Measurements from ENCODE around the gene CCN6.
"Not testable (repeated sequence)": the region's sequence is repeated elsewhere in the genome, so short reads cannot be mapped to it uniquely, and the experiment has no call there.

Gene CCN6

DNA sequence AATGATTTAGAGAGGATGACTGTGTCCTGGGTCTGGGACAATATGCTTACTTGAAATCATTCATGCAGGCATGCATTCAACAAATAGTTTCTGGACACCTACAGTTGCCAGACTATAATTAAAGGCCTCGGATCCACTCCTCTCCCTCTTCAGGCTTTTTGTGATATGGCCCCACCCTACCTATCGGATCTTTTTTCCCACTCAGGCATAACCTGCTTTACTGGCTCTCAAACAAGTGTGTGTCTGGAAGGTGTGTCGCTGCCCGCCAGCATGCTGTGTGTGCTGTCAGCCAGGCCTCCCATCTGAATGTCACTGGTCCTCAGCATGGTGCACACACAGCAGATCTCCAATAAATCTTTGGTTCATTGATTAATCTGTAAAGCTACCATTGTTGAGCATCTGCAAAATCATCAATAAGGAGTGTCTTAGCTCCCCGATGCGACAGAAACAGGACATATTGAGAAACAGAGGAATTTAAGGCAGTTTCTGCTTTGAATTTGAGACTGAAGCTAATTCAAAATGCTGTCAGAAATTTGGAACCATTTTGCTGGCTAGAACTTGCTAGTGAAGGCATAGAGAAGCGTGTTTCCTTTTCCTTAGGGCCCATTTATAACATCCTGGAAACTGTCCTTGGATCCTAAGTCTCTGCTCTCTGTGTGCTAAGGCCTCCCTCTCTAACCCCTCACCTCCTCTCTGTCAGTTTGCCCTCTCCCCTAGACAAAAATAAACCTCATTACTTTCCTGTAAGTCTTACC is 23.5 kb upstream of the CCN6 start:
- no peak for DNase-seq

GRCh38 chr6:112030961-112031660 is 22.8 kb upstream of the CCN6 start:
- no peak for DNase-seq

- no peak for DNase-seq
Measured at GRCh38 chr6:112031960-112032359, 21.9 kb upstream of the CCN6 start.

DNA sequence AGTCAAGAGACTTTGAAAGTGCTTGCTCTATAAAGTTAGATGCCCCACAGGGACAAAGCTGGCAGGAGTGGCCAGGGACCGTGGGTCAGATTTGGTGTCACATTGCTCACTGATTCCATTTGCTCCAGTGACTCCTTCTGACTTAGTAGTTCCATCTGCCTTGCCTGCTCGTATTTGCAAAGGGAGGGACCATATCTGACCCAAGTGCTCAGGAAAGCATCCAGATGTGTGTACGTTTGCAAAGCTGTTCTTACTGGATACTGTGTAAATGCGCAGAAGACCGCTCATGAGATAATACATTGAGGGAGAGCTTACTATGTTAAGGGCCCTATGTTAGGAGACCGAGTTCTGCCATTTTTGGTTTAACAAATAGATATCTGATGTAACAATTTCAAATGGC is 21.2 kb upstream of the CCN6 start:
- DNase-seq: no peak

DNA sequence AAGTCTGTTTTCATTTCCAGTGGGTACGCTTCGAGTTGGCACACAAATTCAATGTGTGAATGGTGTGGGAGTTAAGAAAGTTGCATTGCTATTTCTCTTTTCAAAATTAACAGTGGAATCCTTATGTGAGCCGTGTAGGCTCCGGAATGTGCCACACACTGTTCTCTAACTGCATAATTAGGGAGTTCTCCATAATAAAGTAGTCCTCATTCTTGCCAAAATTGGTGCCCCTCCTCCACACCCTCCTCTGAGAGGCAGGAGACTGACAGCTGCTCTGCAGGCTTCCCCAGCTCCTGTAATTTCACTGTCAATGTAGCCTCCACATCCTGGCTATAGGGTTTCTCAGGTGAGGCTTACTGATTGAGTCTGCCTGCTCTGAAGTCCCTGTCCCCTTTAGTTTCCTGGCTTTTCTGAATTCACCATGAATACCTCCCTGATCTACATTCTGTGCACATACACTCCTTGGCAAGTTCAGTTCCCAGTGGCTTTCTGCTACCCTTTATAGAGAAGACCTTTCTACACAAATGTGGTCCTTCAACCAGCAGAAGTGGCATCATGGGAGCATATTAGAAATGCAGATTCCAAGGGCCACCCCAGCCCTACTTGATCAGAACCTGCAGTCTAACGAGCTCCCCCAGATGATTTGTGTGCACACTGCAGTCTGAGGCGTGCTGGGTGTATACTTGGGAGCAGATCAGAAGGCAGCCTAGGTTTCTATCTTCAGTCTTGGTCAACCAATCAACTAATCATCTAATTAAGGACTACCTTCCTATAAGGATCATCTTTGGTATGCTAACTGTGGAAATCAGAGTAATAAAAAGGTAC is 19.9 kb upstream of the CCN6 start:
- no peak for DNase-seq

DNA sequence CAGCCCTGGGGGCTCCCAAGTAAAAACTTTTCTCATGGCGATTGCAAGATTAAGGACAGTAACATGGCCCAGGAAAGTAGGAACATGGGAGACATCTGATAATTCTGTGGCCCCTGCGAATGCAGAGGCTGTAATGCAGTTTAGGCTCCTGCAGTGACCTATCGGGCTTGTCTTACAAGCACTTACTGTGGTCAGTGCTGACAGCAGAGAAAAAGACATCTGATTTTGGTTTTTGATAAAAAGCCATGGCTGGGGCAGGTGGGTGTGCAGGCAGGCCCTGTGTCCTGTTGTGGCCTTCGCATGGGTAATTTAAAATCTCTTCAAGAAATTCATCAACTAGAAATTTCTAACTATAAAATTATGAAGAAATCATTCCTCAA is 19.3 kb upstream of the CCN6 start:
- no peak for DNase-seq

GRCh38 chr6:112036088-112036637 is 17.7 kb upstream of the CCN6 start:
- DNase-seq: no peak

- no peak for DNase-seq
Measured at GRCh38 chr6:112037783-112038216, 16.1 kb upstream of the CCN6 start.

DNA sequence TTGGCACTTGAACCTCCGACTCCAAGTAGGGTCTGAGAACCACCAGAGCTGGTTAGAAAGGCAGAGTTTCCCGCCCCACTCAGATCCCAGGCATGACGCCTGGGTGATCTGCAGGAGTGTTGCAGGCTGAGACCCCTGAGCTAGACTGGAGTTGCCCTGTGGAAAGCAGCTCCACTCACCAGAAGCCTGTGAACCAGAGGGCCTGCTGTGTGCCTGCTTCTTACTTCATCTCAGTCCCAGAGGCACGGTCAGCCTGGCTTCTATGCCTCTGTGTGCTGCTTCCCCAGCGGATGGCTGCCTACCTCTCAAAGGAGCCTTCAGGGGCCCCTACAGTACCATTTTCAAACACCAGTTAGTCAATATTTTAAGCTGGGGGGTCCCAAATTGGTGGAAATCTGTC is 15.6 kb upstream of the CCN6 start:
- no peak for DNase-seq

DNA sequence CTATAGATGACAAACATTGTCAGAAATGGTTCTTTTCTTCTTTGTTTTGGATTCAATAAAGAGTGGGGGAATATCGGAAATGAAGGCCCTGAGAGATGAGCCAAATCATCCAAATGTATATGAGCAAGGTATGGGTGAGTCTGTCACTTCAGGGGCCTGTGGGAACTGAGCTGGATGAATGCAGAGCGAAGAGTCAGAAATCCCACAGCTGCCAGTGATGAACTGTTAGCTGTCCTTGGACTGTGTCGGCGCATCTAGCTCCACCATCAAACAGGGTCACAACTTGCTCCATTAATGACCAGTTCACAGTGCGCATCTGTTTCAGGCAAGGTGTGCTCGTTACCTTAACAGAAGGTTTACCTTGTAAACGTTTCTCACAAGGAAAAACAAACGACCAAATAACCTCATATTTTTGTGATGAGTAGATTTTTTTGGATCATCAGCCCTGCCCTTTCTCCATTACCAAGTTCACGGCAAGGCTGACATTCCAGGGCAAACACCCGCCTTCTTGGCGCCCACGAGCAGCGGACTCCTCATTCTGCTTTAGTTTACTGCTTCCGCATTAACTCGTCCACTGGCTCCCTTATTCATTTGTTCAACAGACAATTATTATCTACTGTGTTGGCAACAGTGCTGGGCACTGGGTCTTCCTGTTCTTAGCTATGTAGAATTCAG is 15.0 kb upstream of the CCN6 start:
- DNase-seq: no peak

DNA sequence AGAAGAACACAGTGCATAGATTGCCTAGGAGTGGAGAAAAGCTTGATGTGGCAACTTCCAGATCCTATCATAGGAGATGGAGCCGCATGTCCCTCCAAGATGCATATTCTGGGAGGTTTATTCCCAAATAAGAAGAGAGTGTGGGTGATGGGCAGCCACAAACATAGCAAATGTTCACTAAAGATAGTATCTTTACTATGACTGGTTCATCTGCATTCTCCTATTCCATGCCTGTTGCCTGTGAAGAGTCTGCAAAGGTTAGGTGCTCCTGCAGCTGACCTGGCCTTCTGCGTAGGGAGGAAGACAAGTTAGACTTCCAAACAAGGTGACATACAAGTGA is 14.5 kb upstream of the CCN6 start:
- no peak for DNase-seq

- no peak for DNase-seq
Measured at GRCh38 chr6:112040956-112041355, 12.9 kb upstream of the CCN6 start.

GRCh38 chr6:112041535-112041934 is 12.4 kb upstream of the CCN6 start:
- no peak for DNase-seq

DNA sequence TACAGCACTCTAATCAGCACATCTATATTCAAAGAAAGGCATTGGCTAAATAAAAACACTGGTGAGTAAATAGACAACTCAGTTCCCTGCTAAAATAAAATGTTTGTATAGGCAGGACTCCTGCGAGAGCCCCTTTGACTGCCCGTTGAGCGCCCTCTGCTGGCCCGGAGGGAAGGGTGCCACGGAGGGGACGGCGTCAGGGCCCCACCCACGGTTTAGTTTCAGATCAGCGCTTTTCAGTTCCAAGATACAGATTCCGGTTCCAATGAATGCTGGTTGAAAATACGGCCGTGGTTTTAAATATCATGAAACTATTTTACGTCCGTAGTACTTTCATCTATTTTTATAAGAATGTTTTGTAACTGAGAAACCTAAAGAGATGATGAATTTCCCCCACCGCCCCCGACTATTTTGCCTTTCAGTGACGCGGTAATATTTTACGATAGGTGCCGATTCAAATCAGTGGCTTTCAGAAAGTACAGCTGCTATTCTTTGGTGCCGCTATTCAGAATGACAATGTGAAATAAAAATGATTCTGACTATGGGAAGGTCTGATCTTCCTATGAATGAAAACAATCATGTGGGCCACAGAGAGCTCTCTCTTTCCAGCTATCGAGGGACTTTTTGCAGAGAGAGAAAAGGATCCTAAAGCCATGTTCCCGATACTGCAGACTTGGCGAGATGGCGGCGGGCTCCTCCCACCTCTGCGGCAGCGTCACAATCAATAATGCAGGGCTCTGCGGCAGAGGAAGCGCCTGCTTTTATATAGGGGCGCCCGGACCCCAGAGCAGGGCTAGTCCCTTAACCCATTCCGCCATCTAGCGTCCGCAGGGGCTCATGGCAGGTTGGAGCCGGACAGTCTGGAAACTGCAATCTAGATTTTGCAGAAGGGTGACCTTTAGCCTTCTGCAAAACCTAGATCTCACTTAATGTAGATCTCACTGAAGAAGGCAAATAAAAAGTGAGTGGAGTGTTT is 10.6 kb upstream of the CCN6 start:
- DNase-seq: peak; percentile 98

- DNase-seq: no peak
Measured at GRCh38 chr6:112044196-112044595, 9.7 kb upstream of the CCN6 start.

DNA sequence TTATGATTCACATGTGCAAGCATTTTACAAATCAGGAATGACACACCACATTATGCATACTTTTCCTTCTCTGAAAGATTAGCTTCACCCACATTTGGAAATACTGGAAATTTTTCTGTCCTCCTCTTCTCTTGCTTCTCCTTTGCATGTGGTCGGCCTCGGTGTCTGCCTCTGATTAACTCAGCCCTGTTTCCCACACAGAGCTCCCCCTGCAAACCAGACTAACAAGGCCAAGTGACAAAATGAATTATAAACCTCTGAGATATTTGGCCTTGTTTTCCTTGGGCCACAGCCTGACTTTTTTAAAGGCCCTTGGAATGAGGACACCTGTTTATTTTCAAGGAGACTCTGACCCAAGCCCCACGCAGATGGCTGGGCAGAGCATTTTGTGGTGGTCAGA is 9.0 kb upstream of the CCN6 start:
- no peak for DNase-seq

DNA sequence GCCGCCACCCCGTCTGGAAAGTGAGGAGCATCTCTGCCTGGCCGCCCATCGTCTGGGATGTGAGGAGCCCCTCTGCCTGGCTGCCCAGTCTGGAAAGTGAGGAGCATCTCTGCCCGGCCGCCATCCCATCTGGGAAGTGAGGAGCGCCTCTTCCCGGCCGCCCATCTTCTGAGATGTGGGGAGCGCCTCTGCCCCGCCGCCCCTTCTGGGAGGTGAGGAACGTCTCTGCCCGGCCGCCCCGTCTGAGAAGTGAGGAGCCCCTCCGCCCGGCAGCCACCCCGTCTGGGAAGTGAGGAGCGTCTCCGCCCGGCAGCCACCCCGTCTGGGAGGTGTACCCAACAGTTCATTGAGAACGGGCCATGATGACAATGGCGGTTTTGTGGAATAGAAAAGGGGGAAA is 6.4 kb upstream of the CCN6 start:
- DNase-seq: not testable (repeated sequence)

DNA sequence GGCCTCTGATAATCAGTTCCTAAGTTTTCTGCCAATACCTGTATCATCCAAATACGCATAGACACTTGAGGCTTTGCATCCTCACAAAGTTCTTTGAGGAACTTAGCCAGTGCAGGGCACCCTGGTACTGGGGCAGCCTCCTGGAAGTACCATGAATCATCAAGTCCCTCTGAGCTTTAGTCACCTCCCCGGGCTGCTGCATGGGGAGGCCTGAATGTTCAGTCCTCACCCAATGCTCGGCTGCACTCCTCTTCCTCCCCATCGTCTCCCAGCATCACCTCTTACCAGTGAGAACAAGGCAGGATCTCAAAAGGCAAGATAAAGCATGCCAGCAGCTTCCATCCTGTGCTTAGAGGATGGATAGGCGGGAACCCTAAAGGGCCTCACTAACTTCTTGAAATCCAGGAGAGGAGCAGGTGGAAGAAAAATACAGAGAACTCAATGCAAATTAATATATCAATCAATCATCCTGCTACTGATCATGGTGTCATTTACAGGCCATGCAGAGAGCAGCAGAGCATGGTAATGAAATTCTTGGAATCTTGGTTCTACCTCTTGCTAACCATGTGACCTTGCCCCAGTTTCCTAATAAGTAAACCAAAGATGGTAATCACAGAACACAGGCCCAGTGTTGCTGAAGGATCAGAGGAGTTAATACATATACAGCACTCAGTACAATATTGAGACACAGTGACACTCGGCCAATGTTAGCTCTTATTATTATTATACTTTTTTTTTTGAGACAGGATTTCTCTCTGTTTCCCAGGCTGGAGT is 4.7 kb upstream of the CCN6 start:
- no peak for DNase-seq

DNA sequence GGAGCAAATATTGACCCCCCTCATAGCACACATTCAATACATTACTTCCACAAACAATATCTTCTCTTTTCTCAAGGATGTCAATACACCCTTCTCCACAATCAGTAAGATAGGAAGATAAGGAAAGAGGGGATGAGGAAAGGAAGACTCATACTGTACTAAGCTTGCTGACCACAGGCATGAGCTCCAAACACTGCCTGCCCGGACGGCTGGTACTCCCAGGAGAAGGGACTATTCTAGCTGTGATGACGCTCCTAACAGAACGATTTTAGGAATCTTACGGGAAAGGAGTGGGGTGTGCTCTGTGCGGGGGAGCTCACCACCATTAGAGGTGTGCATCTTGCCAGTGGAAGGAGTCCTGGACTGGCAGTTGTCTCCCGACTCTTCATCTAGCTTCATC is 3.9 kb upstream of the CCN6 start:
- no peak for DNase-seq

DNA sequence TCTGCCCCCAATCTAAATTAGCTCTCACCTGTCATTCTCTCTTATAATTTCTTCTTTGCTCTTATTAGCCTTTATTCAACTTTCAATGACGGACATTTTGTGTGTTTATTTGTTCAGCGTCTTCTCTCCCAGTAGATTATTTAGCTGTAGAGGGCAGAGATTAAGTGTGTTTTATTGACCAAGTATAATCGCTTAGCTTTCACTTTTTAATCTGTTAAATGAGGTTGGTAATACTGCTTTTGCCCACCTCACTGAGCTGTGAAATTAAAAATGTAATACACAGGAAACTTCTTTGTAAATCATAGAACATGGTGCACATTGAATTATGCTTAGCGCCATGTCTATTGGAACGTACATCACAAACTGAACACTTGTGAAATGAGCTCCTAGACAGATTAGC is 3.5 kb upstream of the CCN6 start:
- DNase-seq: no peak

DNA sequence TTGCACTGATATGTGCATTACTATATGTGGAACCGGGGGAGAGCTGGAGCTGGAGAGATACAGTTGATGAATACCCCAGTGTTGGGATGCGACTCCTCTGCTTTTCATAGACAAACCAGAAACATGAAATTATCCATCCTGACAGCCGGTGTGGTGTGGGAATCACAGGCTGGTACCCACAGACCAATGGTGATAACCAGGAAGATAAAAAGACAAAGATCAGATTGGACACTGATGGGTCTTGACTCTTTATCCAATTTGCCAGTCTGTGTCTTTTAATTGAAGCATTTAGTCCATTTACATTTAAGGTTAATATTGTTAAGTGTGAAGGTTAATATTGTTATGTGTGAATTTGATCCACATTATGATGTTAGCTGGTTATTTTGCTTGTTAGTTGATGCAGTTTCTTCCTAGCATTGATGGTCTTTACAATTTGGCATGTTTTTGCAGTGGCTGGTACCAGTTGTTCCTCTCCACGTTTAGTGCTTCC is 2.6 kb upstream of the CCN6 start:
- not testable (repeated sequence) for DNase-seq

Measured in eye (tissue), 1 donor.